Keratinocyte (primary cell): Measurements from ENCODE around the gene TADA2B. TPM values are rescaled to one million over a fixed set of nuclear protein-coding genes. Genes with fewer than 3 reads are reported as not detected.

Experiments
- DNase-seq: peaks from one replicate; pipeline ENCODE4 v3.0.0-alpha.2; 2011; ENCODE audit warnings: low read depth, missing footprints, low spot score
- FAIRE-seq: peaks from 2 replicates; lab custom pipeline; 2011; peaks lifted over from hg19 to GRCh38; lab: Jason Lieb, UNC
- H2AFZ ChIP-seq: 2 replicates; pipeline ENCODE4 v1.6.0; 2012; ENCODE audit warnings: low read length, control low read depth, inconsistent platforms; ENCODE audit not compliant: control insufficient read depth
- H3K27ac ChIP-seq: 2 replicates; pipeline ENCODE4 v1.5.1; 2011; ENCODE audit warnings: low read length; ENCODE audit not compliant: control insufficient read depth, insufficient read depth
- H3K27me3 ChIP-seq: 3 replicates; pipeline ENCODE4 v1.6.0; 2011; ENCODE audit warnings: low read length; ENCODE audit not compliant: control insufficient read depth, insufficient read depth; ENCODE audit errors: extremely low read depth
- H3K36me3 ChIP-seq, 2 experiments: 2 replicates in 1 of 2; 3 replicates in 1 of 2; pipeline ENCODE4 v1.5.1; 2011; ENCODE audit warnings: low read length in 2 of 2, mild to moderate bottlenecking in 1 of 2; ENCODE audit not compliant: control insufficient read depth in 2 of 2, insufficient read depth in 2 of 2; ENCODE audit errors: extremely low read depth in 1 of 2
- H3K4me1 ChIP-seq: 3 replicates; pipeline ENCODE4 v1.5.1; 2011; ENCODE audit warnings: low read length; ENCODE audit not compliant: control insufficient read depth, insufficient read depth; ENCODE audit errors: extremely low read depth
- H3K4me2 ChIP-seq: 3 replicates; pipeline ENCODE4 v1.6.0; 2011; ENCODE audit warnings: low read depth, low read length; ENCODE audit not compliant: control insufficient read depth, insufficient read depth; ENCODE audit errors: extremely low read depth
- H3K4me3 ChIP-seq, 3 experiments: fragments of 200-600 bp in 1 of 3; sonication (generic) in 1 of 3; 2 replicates in 2 of 3; 3 replicates in 1 of 3; pipeline ENCODE4 v1.5.1; 2011 to 2016; ENCODE audit warnings: low read length in 3 of 3, mild to moderate bottlenecking in 3 of 3, control low read depth in 2 of 3, inconsistent platforms in 1 of 3, low read depth in 1 of 3, mixed read lengths in 1 of 3, mixed run types in 1 of 3, moderate library complexity in 1 of 3; ENCODE audit not compliant: control insufficient read depth in 2 of 3, insufficient read depth in 2 of 3; ENCODE audit errors: extremely low read depth in 1 of 3
- H3K79me2 ChIP-seq: 2 replicates; pipeline ENCODE4 v1.6.0; 2012; ENCODE audit warnings: low read length; ENCODE audit not compliant: control insufficient read depth, insufficient read depth
- H3K9ac ChIP-seq: 3 replicates; pipeline ENCODE4 v1.6.0; 2011; ENCODE audit warnings: low read length; ENCODE audit not compliant: control insufficient read depth, insufficient read depth; ENCODE audit errors: extremely low read depth
- H3K9me1 ChIP-seq: 3 replicates; pipeline ENCODE4 v1.6.0; 2011; ENCODE audit warnings: low read length; ENCODE audit not compliant: control insufficient read depth, insufficient read depth; ENCODE audit errors: extremely low read depth
- H3K9me3 ChIP-seq: 2 replicates; pipeline ENCODE4 v1.5.1; 2012; ENCODE audit warnings: low read depth, low read length; ENCODE audit not compliant: control insufficient read depth
- H4K20me1 ChIP-seq: 3 replicates; pipeline ENCODE4 v1.6.0; 2011; ENCODE audit warnings: low read length; ENCODE audit not compliant: control insufficient read depth, insufficient read depth; ENCODE audit errors: extremely low read depth
- CTCF ChIP-seq, 3 experiments: IDR thresholded peaks in 1 of 3; conservative IDR thresholded peaks in 1 of 3; optimal IDR thresholded peaks in 1 of 3; 2 replicates in 2 of 3; 3 replicates in 1 of 3; pipeline versions ENCODE3 to v1.5.1; 2011; ENCODE audit warnings: low read length in 3 of 3, mild to moderate bottlenecking in 3 of 3, moderate library complexity in 2 of 3, control low read depth in 1 of 3, inconsistent platforms in 1 of 3; ENCODE audit not compliant: insufficient read depth in 2 of 3; ENCODE audit errors: extremely low read depth in 1 of 3
- EZH2 ChIP-seq: IDR thresholded peaks from one replicate; pipeline ENCODE4 v1.6.1; 2012; ENCODE audit warnings: inconsistent platforms, mild to moderate bottlenecking, low read length, moderate library complexity
- dilution Hi-C: fragments of 300-500 bp; cut with MboI; formaldehyde crosslinking; loops from one replicate; pipeline ENCODE4 v1.7.0; 2020; ENCODE audit warnings: low sequenced_read_pairs; ENCODE audit not compliant: extremely low pct_ligation_motif_present
- polyA plus RNA-seq, 5 experiments: library from polyadenylated mRNA; depleted of rRNA in 3 of 5; stranded (reverse) in 3 of 5; stranded (forward) in 1 of 5; unstranded in 1 of 5; fragments of >200 nt; gene quantifications; 1 replicate in 1 of 5; 2 replicates in 3 of 5; 3 replicates in 1 of 5; pipeline versions ENCODE4 v1.2.1 to v1.2.3, GENCODE V29; 2011 to 2012; ENCODE audit warnings: missing spikeins in 2 of 5, low read depth in 1 of 5, low replicate concordance in 1 of 5

TADA2B gene
- polyA plus RNA-seq, 1 donor (not counting 4 experiments of a cell fraction or from before 2014, with no cell fraction given): 5.3 TPM

DNA sequence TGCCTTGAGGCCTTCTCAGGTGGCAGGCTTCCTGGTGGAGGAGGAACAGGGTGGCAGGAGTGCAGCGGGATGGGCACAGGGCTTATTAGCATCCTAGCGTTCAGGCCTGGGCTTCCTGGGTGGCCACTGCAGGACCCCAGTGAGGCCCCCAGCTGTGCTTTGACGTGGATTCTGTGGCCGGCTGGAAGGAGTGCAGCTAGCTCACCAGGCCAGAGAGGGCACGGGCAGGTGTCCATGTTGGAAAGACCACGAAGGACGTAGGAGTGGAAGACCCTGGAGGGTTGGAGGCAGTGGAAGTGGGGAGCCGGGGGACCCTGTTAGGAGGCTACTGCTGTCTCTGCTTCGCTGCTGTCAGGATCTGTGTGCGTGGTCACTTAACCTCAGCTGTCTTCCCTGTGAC is 13.3 kb upstream of the TADA2B start:
- dilution Hi-C loops: no loop called here
- Histone ChIP-seq H3K4me2 (no peak overlapping the region), H3K9me1 (no peaks in the 10 kb centered on the region), H3K9me3 (no peaks in the 10 kb centered on the region), H3K27ac (no peak overlapping the region), H3K79me2 (no peaks in the 10 kb centered on the region), H3K36me3 (peaks cover 31 to 40% of the 10 kb centered on the region in 2 experiments), H4K20me1 (no peaks in the 10 kb centered on the region), H2AFZ (no peak overlapping the region), H3K27me3 (no peaks in the 10 kb centered on the region), H3K4me1 (peaks cover 4% of the 10 kb centered on the region), H3K4me3 (no peak overlapping the region), H3K9ac (no peak overlapping the region)
- no peak for FAIRE-seq
- TF ChIP-seq CTCF (optimal IDR thresholded peaks at IDR 0.05 in 1 of 3, IDR thresholded peaks at IDR 0.05 in 1 of 3, conservative IDR thresholded peaks at IDR 0.05 in 1 of 3; ENCODE audit: extremely low read depth in 1 of 3, insufficient read depth in 2 of 3, low read length in 3 of 3) (no peak), EZH2 (no peak)
- DNase-seq: no peak

DNA sequence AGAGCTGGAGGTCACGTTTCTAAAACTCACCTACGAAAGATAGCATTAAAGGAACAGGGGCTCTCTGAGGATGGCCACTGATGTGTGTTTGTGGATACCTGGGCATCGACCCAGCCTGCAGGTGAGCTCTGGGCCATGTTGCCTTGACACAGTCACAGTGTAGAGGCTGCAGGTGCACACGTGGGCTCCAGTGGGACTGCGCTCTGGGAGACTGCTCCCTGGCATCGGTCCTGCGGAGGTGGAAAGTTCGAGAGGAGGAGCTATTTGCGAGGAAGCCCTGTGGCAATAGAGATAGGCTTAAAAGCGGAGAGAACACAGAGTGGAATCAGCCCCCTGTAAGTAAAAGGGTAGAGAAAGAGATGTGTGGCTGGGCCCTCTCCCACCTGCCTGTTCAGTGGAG is 12.3 kb upstream of the TADA2B start:
- DNase-seq (no peak), FAIRE-seq (no peak)
- H3K36me3 ChIP-seq: peaks cover 26 to 32% of the 10 kb centered on the region in 2 experiments
- H3K27ac ChIP-seq: no peak overlapping the region
- no peak for TF ChIP-seq EZH2
- TF ChIP-seq CTCF (optimal IDR thresholded peaks at IDR 0.05 in 1 of 3, IDR thresholded peaks at IDR 0.05 in 1 of 3, conservative IDR thresholded peaks at IDR 0.05 in 1 of 3; ENCODE audit: extremely low read depth in 1 of 3, insufficient read depth in 2 of 3, low read length in 3 of 3): no peak
- peaks cover 5% of the 10 kb centered on the region for H3K4me1 ChIP-seq
- no peaks in the 10 kb centered on the region for H3K9me3 ChIP-seq
- H4K20me1 ChIP-seq: no peaks in the 10 kb centered on the region
- no peak overlapping the region for H3K4me2 ChIP-seq
- no peak overlapping the region for H3K9ac ChIP-seq
- dilution Hi-C loops: no loop called here
- H3K27me3 ChIP-seq: no peaks in the 10 kb centered on the region
- H3K79me2 ChIP-seq: no peaks in the 10 kb centered on the region
- H3K9me1 ChIP-seq: no peaks in the 10 kb centered on the region
- H2AFZ ChIP-seq: no peak overlapping the region
- no peak overlapping the region for H3K4me3 ChIP-seq
